ENCODE results near the gene ACTG1.

The ACTG1 gene

GRCh38 chr17:81526662-81527571, 14.3 kb upstream of the ACTG1 start:
- H3K27me3 ChIP-seq (ENCODE audit: insufficient read depth, low read depth): peaks cover 62% of the 10 kb centered on the region
- no peak overlapping the region for H3K27ac ChIP-seq
- no peak for TF ChIP-seq CTCF (conservative IDR thresholded peaks at IDR 0.05; ENCODE audit: low read depth, low read length)
- H3K4me2 ChIP-seq: no peak overlapping the region
- H3K79me2 ChIP-seq (ENCODE audit: insufficient read depth, low read depth): no peaks in the 10 kb centered on the region
- no peaks in the 10 kb centered on the region for H4K20me1 ChIP-seq (ENCODE audit: insufficient read depth)
- no peak overlapping the region for H2AFZ ChIP-seq (ENCODE audit: low read depth)
- H3K36me3 ChIP-seq (ENCODE audit: insufficient read depth): no peaks in the 10 kb centered on the region
- no peak overlapping the region for H3K4me3 ChIP-seq (IDR thresholded peaks at IDR 0.05; ENCODE audit: insufficient read depth, low read depth, low read length)
- no peaks in the 10 kb centered on the region for H3K4me1 ChIP-seq (ENCODE audit: low read depth, poor library complexity, severe bottlenecking)
- H3K9ac ChIP-seq: no peak overlapping the region

- Histone ChIP-seq H3K27me3 (ENCODE audit: insufficient read depth, low read depth) (peaks cover 67% of the 10 kb centered on the region), H2AFZ (ENCODE audit: low read depth) (no peak overlapping the region), H4K20me1 (ENCODE audit: insufficient read depth) (no peaks in the 10 kb centered on the region), H3K9ac (no peak overlapping the region), H3K4me2 (no peak overlapping the region), H3K27ac (no peak overlapping the region), H3K4me1 (ENCODE audit: low read depth, poor library complexity, severe bottlenecking) (no peaks in the 10 kb centered on the region), H3K36me3 (ENCODE audit: insufficient read depth) (no peaks in the 10 kb centered on the region), H3K4me3 (IDR thresholded peaks at IDR 0.05; ENCODE audit: insufficient read depth, low read depth, low read length) (no peak overlapping the region), H3K79me2 (ENCODE audit: insufficient read depth, low read depth) (no peaks in the 10 kb centered on the region)
- TF ChIP-seq CTCF (conservative IDR thresholded peaks at IDR 0.05; ENCODE audit: low read depth, low read length): no peak
These were observed 12.2 kb upstream of the ACTG1 start for GRCh38 chr17:81524865-81525159.

GRCh38 chr17:81524039-81524864, 11.7 kb upstream of the ACTG1 start:
- H2AFZ ChIP-seq (ENCODE audit: low read depth): no peak overlapping the region
- no peaks in the 10 kb centered on the region for H3K4me1 ChIP-seq (ENCODE audit: low read depth, poor library complexity, severe bottlenecking)
- H3K27ac ChIP-seq: no peak overlapping the region
- no peak overlapping the region for H3K9ac ChIP-seq
- no peaks in the 10 kb centered on the region for H4K20me1 ChIP-seq (ENCODE audit: insufficient read depth)
- H3K4me3 ChIP-seq (IDR thresholded peaks at IDR 0.05; ENCODE audit: insufficient read depth, low read depth, low read length): no peak overlapping the region
- peaks cover 65% of the 10 kb centered on the region for H3K27me3 ChIP-seq (ENCODE audit: insufficient read depth, low read depth)
- no peaks in the 10 kb centered on the region for H3K36me3 ChIP-seq (ENCODE audit: insufficient read depth)
- no peak for TF ChIP-seq CTCF (conservative IDR thresholded peaks at IDR 0.05; ENCODE audit: low read depth, low read length)
- H3K4me2 ChIP-seq: no peak overlapping the region
- H3K79me2 ChIP-seq (ENCODE audit: insufficient read depth, low read depth): no peaks in the 10 kb centered on the region

GRCh38 chr17:81523402-81524038, 10.9 kb upstream of the ACTG1 start:
- Histone ChIP-seq H3K9ac (no peak overlapping the region), H3K79me2 (ENCODE audit: insufficient read depth, low read depth) (no peaks in the 10 kb centered on the region), H3K27ac (no peak overlapping the region), H3K27me3 (ENCODE audit: insufficient read depth, low read depth) (peaks cover 58% of the 10 kb centered on the region), H3K4me3 (IDR thresholded peaks at IDR 0.05; ENCODE audit: insufficient read depth, low read depth, low read length) (no peak overlapping the region), H3K36me3 (ENCODE audit: insufficient read depth) (no peaks in the 10 kb centered on the region), H4K20me1 (ENCODE audit: insufficient read depth) (no peaks in the 10 kb centered on the region), H3K4me2 (no peak overlapping the region), H2AFZ (ENCODE audit: low read depth) (no peak overlapping the region), H3K4me1 (ENCODE audit: low read depth, poor library complexity, severe bottlenecking) (no peaks in the 10 kb centered on the region)
- TF ChIP-seq CTCF (conservative IDR thresholded peaks at IDR 0.05; ENCODE audit: low read depth, low read length): no peak

Data from KMS-11 (cell line).